Osteocyte (in vitro differentiated cells): ENCODE data around the gene CPA5. TPM values are rescaled to one million over a fixed set of nuclear protein-coding genes. Genes with fewer than 3 reads are reported as not detected.
A peak's percentile ranks its signal among the peaks of the same experiment; 100 is the strongest.

Experiments used
- DNase-seq: peaks from one replicate; pipeline ENCODE4 v3.0.0; 2021; ENCODE audit warnings: mixed read lengths; ENCODE audit not compliant: unreplicated experiment; ENCODE audit errors: extremely low spot score
- H3K27ac Mint-ChIP-seq: one replicate; pipeline ENCODE4 v1.8.0; 2021; ENCODE audit warnings: mild to moderate bottlenecking, mixed read lengths; ENCODE audit not compliant: unreplicated experiment
- H3K27me3 Mint-ChIP-seq: one replicate; pipeline ENCODE4 v1.8.0; 2021; ENCODE audit warnings: mixed read lengths; ENCODE audit not compliant: unreplicated experiment
- H3K36me3 Mint-ChIP-seq: one replicate; pipeline ENCODE4 v1.8.0; 2021; ENCODE audit warnings: mixed read lengths; ENCODE audit not compliant: unreplicated experiment
- H3K4me1 Mint-ChIP-seq: one replicate; pipeline ENCODE4 v1.8.0; 2021; ENCODE audit warnings: mixed read lengths; ENCODE audit not compliant: unreplicated experiment
- H3K4me3 Mint-ChIP-seq: one replicate; pipeline ENCODE4 v1.8.0; 2021; ENCODE audit warnings: mild to moderate bottlenecking, moderate library complexity, mixed read lengths; ENCODE audit not compliant: unreplicated experiment
- H3K9me3 Mint-ChIP-seq: one replicate; pipeline ENCODE4 v1.8.0; 2021; ENCODE audit warnings: mixed read lengths; ENCODE audit not compliant: unreplicated experiment
- CTCF ChIP-seq: fragments of 200-600 bp; sonication (generic); IDR thresholded peaks from 2 replicates; pipeline ENCODE4 v1.5.0; 2021; ENCODE audit warnings: antibody characterized with exemption, mild to moderate bottlenecking, moderate library complexity
- total RNA-seq: library from RNA; stranded (reverse); gene quantifications from 2 replicates; pipeline ENCODE4 v1.2.1, GENCODE V29; 2021

The CPA5 gene
- total RNA-seq, 1 donor from 2014 or later = 0.51 TPM

GRCh38 chr7:130396109-130396508 is 51.5 kb downstream of the CPA5 start:
- Mint-ChIP-seq H3K9me3 (no peaks in the 10 kb centered on the region), H3K27me3 (no peaks in the 10 kb centered on the region), H3K36me3 (peaks cover 7% of the 10 kb centered on the region), H3K4me1 (peaks cover 68% of the 10 kb centered on the region), H3K27ac (no peak overlapping the region), H3K4me3 (no peak overlapping the region)
- TF ChIP-seq CTCF = no peak
- no peak for DNase-seq

GRCh38 chr7:130397051-130397757 is 52.6 kb downstream of the CPA5 start:
- Mint-ChIP-seq H3K27me3 (no peaks in the 10 kb centered on the region), H3K9me3 (no peaks in the 10 kb centered on the region), H3K4me3 (no peak overlapping the region), H3K4me1 (peaks cover 67% of the 10 kb centered on the region), H3K27ac (peak overlapping the region; percentile 40), H3K36me3 (peaks cover 7% of the 10 kb centered on the region)
- TF ChIP-seq CTCF = no peak
- no peak for DNase-seq

GRCh38 chr7:130397758-130398073 is 53.1 kb downstream of the CPA5 start:
- peaks cover 62% of the 10 kb centered on the region for H3K4me1 Mint-ChIP-seq
- H3K27me3 Mint-ChIP-seq = no peaks in the 10 kb centered on the region
- peaks cover 11% of the 10 kb centered on the region for H3K36me3 Mint-ChIP-seq
- no peak overlapping the region for H3K4me3 Mint-ChIP-seq
- peak overlapping the region; percentile 40 for H3K27ac Mint-ChIP-seq
- no peak for TF ChIP-seq CTCF
- no peaks in the 10 kb centered on the region for H3K9me3 Mint-ChIP-seq
- DNase-seq = no peak

GRCh38 chr7:130398526-130399090 is 54.0 kb downstream of the CPA5 start:
- H3K27me3 Mint-ChIP-seq = no peaks in the 10 kb centered on the region
- H3K4me3 Mint-ChIP-seq = no peak overlapping the region
- no peak for DNase-seq
- H3K9me3 Mint-ChIP-seq = no peaks in the 10 kb centered on the region
- peaks cover 61% of the 10 kb centered on the region for H3K4me1 Mint-ChIP-seq
- peak overlapping the region; percentile 98 for H3K27ac Mint-ChIP-seq
- H3K36me3 Mint-ChIP-seq = peaks cover 14% of the 10 kb centered on the region
- no peak for TF ChIP-seq CTCF

- DNase-seq = no peak
- H3K27ac Mint-ChIP-seq = peak overlapping the region; percentile 98
- H3K27me3 Mint-ChIP-seq = no peaks in the 10 kb centered on the region
- no peaks in the 10 kb centered on the region for H3K9me3 Mint-ChIP-seq
- H3K36me3 Mint-ChIP-seq = peaks cover 18% of the 10 kb centered on the region
- peaks cover 60% of the 10 kb centered on the region for H3K4me1 Mint-ChIP-seq
- peak overlapping the region; percentile 38 for H3K4me3 Mint-ChIP-seq
- no peak for TF ChIP-seq CTCF
Measured at GRCh38 chr7:130400120-130400572, 55.5 kb downstream of the CPA5 start.
